GM12874 (cell line): ENCODE results near the gene SYNJ1.

ENCODE experiments used
- CTCF ChIP-seq: IDR thresholded peaks from 2 replicates; pipeline ENCODE4 v1.5.1; 2011; ENCODE audit warnings: low read depth, mild to moderate bottlenecking, control low read depth, low read length, moderate library complexity; ENCODE audit not compliant: insufficient read depth

The SYNJ1 gene

GRCh38 chr21:32764186-32764585 lies 36.4 kb upstream of the SYNJ1 start:
- TF ChIP-seq CTCF, result no peak

GRCh38 chr21:32757804-32758203 lies 30.0 kb upstream of the SYNJ1 start:
- TF ChIP-seq CTCF, result no peak

GRCh38 chr21:32756096-32756495 lies 28.3 kb upstream of the SYNJ1 start:
- TF ChIP-seq CTCF, result no peak

GRCh38 chr21:32753818-32754585 lies 26.2 kb upstream of the SYNJ1 start:
- no peak for TF ChIP-seq CTCF

- no peak for TF ChIP-seq CTCF
These were observed 22.6 kb upstream of the SYNJ1 start for GRCh38 chr21:32750405-32750804.

GRCh38 chr21:32749662-32750061 lies 21.8 kb upstream of the SYNJ1 start:
- no peak for TF ChIP-seq CTCF

GRCh38 chr21:32748529-32748928 lies 20.7 kb upstream of the SYNJ1 start:
- TF ChIP-seq CTCF, result no peak

GRCh38 chr21:32747396-32747795 lies 19.6 kb upstream of the SYNJ1 start:
- no peak for TF ChIP-seq CTCF
